Measurements from ENCODE around the gene SPATA33.

GRCh38 chr16:89645122-89645521, 12.5 kb upstream of the SPATA33 start:
- TF ChIP-seq CTCF (IDR thresholded peaks at IDR 0.05) (no peak), POLR2AphosphoS5 (IDR thresholded peaks at IDR 0.05) (no peak), POLR2A (IDR thresholded peaks at IDR 0.05) (no peak), EP300 (IDR thresholded peaks at IDR 0.05; ENCODE audit: low read depth) (no peak)

Data from transverse colon (tissue), 4 donors.